Cardiac septum (tissue), 1 donor: Measurements from ENCODE around the gene EXOC2. TPM values are rescaled to one million over a fixed set of nuclear protein-coding genes. Genes with fewer than 3 reads are reported as not detected.
"Not testable (repeated sequence)": the region's sequence is repeated elsewhere in the genome, so short reads cannot be mapped to it uniquely, and the experiment has no call there.

Experiments used
- DNase-seq: peaks from one replicate; pipeline ENCODE4 v3.0.0-alpha.2; 2020; ENCODE audit warnings: low spot score
- intact Hi-C: fragments of 100-400 bp; cut with DNase I; formaldehyde crosslinking; loops from one replicate; pipeline ENCODE4 v1.14.0; 2022
- total RNA-seq: library from RNA; stranded (reverse); fragmentation: NEBNext Ultra II Directional; extraction: Animal tissue kit (Norgen Biotek cat#: 25700); gene quantifications from one replicate; pipeline ENCODE4 v1.2.1, GENCODE V29; 2021
- donor health status: DM: no; HTN: no; CAD: no.

The EXOC2 gene
- total RNA-seq, 1 donor from 2014 or later: 16.2 TPM

DNA sequence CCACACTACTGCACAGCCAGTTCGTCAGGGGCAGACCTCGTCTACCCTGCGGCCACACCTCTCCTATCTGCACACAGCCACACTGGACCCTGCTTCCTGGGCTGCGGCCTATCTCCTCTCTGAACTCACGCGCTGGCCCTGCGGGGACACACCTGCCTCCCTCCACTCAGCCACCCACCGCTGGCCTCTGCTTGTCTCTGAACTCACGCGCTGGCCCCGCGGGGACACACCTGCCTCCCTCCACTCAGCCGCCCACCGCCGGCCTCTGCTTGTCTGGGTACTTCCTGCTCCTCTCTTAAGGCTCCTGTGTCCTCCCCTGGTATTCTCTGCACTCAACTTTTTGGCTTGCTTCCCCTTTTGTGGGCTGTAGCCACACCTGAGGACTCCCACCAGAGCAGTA lies 88.4 kb downstream of the EXOC2 start:
- intact Hi-C loops: no loop called here
- no peak for DNase-seq

DNA sequence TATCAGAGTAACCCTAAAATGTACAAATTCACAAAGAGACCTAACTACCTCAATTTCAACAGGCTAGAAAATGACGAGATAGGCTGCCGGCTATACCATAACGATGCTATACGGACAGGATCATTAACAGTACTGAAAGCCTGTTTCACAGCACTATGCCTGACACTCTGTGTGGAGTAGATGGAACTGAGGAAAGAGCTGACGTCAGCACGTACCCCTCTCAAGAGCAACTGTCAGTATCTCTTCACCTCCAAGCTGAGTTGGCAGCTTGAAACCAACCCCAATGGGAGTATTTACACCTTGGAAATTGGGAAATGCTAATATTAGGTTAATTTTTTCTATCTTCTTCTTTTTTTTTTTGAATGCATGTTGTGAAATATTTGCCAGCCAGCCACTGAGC lies 89.7 kb downstream of the EXOC2 start:
- no peak for DNase-seq
- intact Hi-C loops: no loop called here

DNA sequence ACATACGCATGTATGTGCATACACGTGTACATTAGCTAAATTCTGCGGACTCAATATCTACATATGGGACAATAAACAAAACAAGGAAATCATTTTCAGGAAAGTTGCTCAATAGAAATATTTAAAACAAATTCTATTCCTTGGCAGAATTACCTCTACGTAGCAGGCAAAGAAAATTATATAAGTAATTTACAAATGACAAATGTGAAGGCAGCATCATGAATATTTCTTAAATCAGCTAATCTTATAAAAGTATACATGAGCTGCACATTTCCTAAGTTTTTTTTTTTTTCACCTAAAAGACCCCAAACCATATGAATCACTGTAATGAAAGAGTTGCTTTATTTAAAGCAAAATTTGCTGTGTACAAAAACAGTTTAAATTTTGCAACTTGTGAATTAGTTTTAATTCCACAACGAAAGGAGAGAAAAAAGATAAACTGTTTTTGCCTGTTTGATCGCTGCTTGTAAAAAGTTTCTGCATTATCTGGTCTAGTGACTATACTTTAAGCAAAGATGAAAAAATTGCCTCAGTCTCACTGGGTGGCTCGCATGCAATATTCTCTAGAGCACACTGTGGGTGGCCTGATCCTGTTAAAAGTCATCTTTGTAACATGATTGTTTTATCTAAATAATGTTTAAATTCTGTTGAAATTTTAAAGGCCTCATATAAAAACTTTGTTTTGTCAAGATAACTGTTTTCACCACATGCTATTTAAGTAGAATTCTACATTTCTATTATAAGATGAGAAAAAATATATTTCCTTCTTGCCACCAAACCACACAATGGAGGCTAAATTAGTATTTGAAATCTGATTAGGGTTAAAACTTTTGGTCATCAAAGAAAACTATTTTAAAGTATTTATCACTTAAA lies 93.1 kb downstream of the EXOC2 start:
- no peak for DNase-seq
- intact Hi-C loops: loop anchor here (10.0 kb wide), 3 partner anchors 125 to 795 kb away; no protein-coding TSS in a partner anchor

DNA sequence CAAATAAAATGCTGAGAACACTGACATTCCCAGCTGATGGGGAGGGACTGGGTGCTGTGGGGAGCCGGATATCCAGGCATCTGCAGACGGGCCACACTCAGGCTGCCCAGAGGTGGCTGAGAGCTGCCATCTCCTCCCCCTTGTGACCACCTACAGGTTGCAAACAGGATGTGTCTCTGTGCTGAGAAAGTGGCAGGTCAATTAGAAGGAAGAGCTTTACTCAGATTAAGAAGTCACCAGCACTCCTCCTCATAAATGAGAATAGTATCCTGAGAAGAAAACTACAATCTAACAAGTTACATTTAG lies 99.1 kb downstream of the EXOC2 start:
- intact Hi-C loops: loop anchor here (10.0 kb wide), 3 partner anchors 131 to 801 kb away; no protein-coding TSS in a partner anchor

DNA sequence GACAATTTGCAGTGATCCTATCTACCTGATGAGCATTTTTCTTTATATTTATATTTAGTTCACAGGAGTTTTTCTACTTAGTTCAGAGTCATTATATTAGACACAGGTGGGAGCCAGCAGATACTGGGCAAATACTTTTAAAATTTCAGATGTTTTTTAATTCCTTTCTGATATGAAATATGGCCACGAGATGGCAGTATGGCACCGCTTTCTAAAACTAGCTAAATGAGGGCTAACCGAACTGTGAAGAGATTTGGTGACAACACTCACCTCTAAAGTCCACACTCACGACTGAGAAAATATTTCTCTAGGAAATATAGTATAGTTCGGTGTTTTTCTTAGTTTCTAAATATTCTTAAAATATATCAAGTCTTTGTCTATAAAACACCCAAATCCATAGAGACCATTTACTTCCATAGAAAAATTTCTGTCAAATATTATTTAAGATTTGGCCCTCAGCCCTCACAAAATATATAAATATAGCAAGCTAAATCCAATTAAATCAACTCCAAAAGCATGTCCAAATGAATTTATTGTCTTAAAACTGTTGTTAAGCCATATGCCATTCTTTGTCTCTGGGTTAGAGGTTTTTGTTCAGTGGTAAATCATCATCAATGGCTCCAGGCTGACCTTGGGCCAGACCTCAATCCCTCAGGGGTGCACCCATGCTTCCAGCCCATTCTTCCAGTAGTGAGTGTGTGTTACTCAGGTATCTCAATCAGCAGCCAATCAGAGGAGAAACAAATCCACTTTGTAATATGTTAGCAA lies 99.6 kb downstream of the EXOC2 start:
- DNase-seq: no peak
- intact Hi-C loops: loop anchor here (10.0 kb wide), 3 partner anchors 131 to 801 kb away; no protein-coding TSS in a partner anchor

More for the DNA sequence above, 99.1 kb downstream of the EXOC2 start:
- no peak for DNase-seq

DNA sequence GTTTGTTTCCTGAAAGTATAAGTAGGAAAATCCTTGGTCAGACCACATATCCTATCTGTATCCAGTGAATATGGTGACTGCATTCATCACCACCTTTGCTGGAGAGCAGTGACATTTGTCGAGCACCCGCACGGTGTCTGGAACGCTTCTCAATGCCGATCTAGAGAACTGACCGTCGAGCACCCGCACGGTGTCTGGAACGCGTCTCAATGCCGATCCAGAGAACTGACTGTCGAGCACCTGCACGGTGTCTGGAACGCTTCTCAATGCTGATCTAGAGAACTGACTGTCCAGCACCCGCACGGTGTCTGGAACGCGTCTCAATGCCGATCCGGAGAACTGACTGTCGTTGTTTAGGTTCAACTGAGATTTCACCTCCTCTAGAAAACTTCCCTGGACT lies 103.8 kb downstream of the EXOC2 start:
- DNase-seq: no peak
- intact Hi-C loops: no loop called here

DNA sequence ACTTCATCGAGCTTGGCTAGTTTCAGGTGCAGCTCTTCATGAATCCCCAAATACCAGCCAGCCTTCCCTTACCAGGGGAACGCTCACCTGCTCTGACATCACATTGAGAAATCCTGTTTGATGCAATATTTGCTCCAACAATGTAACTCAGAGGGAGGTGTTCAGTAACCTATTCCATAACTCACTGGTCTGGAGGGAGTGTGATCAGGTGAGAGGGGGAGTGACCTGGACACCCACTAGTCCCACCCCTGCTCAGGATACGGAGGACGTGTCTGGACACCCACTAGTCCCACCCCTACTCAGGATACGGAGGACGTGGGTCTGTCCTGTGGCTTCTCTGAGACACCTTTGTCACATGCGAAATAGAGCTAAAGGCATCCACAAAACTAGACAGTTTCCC lies 106.4 kb downstream of the EXOC2 start:
- no peak for DNase-seq
- intact Hi-C loops: no loop called here

DNA sequence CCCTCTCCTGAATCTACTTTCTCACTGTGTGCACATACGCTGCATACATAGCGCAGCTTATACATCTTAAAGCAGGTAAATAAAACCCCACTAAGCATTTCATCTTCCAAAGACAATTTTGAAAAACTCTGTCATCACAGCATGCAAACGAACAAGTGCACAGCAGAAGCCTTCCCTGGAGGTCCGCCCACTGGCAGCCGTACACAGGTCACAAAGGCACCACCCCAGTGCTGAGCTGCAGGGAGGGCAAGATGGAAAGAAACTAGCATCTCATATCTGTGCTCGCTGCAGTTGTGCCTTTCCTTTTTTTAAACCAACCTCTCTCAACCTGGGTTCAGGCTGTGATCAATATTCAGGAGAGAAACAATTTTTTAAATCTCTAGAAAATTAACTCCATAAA lies 109.3 kb downstream of the EXOC2 start:
- intact Hi-C loops: no loop called here
- DNase-seq: no peak

DNA sequence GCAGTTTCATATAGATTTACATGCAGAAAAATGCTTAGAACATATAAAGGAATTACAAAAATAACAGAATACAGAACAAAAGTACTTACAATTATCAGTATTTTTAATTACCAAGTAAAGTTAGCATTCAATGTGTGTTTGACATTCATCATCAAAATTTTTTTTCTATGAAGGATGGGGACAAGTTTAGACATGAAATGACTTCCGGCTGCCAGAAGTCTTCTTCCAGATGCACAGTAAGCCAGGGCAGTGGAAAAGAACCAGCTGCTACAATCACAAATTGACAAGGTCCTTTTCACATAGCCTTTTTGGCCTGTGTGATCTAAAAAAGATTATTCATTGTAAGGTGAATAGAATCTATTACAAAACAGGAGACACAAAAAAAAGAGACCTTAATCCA lies 109.8 kb downstream of the EXOC2 start:
- intact Hi-C loops: no loop called here
- no peak for DNase-seq

DNA sequence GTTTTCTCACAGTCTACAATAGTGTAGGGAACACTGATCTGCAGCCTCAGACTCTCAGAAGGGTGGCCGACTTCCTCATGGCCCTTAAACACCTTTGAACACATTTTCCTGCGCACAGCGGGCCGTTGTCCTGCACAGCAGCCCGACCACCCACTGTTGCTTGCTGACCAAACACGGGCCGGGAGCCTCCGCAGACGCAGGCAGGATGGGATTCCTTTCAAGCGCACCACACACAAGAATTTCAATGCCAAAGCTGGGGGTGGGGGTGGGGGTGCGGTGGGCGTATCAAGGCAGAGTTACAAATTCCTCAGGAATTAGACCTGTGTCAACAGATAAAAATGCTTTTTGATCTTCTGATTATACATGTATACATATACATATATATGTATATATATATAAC lies 110.6 kb downstream of the EXOC2 start:
- intact Hi-C loops: no loop called here
- no peak for DNase-seq

DNA sequence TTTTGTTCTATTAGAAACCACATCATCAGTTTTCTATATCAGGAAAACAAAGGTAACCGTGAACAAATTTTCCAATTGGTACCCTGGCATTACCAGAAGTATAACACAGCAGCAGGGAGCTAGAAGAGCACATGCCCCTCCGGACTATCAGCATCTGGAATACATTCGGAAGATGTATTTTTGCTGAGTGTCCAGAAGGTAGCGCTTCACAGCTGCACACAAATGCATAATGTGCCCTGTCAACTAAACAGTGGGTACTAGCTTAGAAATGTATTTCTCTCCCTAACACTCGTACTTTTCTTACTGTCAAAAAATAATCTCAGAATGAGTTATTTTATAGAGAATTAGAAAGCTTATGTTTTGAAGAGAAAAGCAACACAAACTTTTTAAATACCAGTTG lies 113.6 kb downstream of the EXOC2 start:
- intact Hi-C loops: no loop called here
- DNase-seq: no peak

DNA sequence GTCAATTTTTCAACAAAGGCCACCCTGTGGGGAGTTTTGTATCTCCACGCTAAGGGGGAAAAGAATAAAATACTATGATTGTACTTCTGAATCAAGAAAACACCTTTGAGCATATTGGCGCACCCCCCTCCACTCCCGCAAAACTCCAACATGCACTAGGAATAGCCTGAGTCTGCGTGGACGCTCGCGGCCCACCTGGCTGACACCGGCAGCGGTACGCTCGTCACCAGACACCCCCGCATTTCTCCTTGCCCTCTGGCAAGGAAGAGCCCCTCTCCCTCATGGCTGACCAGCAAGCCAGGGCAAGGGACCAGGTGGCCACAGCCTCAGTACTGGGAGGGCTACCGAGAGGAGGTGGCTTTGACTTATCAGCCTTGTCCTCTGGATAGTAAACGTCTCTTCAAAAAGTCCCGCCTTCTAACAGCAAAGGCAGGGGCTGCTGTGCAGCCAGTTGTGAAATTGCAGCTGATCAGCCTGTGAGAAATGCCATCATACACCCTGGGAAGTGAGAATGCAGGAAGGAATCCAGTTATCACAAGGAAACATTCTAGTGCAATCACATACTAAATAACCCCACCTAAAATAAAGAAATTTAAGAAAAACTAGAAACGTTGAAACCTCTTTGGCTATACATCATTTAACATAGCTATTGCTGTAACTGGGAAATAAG lies 120.2 kb downstream of the EXOC2 start:
- DNase-seq: no peak
- intact Hi-C loops: no loop called here

DNA sequence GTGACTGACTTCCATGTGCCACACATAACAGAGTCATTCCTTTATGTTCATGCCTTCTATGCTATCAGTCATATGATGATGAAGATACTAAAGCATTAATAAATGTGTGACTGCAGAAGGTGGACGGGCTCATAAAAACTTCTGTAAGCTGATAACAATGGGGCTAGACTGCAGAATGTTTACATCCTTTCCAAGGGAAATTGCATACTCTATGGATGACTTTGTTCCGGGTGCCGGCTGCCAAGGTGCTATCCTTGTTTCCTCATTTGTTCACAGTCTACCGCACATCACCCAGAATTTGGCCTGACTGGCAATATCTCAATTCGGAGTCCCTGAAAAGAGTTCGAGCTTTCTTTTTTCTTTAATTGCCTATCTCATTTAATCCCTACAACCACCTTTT lies 121.0 kb downstream of the EXOC2 start:
- no peak for DNase-seq
- intact Hi-C loops: no loop called here

DNA sequence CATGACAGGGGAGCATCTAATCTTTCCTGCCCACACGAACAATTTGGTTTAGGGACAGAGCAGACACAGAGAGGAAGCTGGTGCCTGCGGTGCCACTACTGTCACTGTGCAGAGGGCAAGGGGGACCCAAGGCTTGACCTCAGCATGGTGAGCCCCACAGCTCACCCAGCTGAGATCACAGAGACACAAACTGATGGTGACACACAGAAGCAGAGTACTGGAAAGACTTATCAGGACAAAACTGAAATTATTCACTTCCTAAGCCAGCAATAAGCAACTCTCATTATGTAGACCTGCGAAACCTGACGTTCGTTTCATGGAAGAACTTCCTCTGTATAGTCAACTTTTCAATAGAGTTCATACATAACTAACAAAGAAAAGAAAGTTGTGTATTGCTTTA lies 122.1 kb downstream of the EXOC2 start:
- intact Hi-C loops: no loop called here
- DNase-seq: no peak

DNA sequence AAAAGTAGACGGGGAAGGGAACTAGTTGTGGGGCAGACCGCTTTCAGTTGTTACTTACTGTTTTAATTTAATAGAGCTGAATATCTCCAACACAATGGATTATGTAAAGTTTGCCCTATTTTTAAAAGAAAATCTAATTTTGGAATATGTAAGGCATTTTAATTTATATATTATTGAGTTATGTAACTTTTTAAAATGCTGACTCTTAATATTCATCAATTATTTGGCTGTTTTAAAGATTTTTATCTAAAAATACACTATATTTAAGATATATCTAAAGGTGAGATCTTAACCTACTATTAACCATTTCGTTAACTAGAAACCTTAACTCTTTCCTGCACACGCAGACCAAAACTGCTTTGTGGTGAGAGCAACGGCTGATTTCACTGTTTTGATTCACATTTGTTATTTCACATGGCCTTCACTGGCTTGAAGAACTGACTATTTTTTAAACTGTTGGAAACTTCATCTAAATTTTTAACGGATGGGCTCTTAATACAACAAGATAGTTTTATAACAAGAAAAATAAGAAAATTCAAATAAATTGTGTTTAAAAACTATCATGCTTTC lies 123.9 kb downstream of the EXOC2 start:
- DNase-seq: no peak
- intact Hi-C loops: no loop called here

DNA sequence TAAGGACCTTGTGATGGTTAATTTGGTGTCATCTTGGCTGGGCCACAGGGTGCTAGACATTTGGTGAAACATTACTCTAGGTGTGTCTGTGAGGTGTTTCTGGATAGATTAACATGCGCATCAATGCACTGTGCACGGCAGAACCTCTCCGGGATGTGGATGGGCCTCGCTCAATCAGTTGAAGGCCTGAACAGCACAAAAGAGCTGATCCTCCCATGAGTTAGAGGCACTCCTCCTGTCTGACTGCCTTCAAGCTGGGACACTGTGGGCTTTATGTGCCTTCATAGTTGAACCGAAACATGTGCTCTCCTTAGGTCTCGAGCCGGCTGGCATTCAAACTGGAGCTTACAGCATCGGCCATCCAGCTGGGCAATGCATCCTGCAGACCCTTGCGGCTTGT lies 124.9 kb downstream of the EXOC2 start:
- intact Hi-C loops: no loop called here
- no peak for DNase-seq

DNA sequence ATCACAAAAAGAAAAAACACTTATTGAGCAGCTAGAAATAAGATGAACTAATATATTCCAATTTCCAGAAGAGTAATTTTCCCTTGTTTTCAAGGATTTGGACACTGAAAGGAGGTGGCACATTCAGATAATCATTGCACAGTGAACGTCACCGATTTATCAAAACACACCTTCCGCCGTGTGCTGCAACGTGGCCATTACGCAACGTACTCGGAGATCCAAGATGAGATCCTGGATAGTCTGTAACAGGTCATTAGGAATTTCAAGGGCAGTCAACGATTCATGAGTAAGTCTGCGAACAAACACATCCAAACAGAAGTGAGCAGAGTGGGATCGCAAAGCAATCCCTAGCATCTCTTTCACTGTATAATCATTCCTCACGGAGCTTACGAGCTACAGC lies 129.1 kb downstream of the EXOC2 start:
- no peak for DNase-seq
- intact Hi-C loops: no loop called here

DNA sequence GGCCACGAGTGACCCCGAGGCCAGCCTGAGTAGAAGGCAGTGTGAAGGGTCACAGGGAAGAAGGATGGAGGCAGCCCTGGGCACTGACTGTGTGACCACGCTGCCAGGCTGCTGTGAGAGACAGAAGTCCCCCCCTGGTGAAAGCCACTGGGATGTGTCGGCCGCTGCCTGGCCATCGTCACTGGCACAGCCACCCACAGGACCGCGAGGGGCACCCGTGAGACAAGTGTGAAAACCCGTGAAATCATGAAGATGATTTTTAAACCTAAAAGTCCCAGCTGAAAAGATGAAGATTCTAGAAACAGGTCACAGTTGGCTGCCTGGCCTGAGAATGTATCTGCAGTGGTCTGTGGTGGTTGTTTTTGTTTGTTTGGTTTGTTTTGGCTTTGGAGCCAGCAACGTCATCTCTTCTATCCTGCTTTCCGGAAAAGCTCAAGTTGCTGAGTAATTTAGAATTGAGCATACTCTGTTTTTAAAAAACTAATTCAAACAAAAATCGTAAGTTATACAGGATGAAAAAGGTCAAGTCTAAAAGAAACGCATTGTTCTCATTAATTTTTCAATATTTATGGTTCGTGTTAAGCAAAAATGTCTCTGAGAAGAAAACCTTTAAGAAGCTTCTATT lies 130.8 kb downstream of the EXOC2 start:
- intact Hi-C loops: no loop called here
- DNase-seq: no peak

DNA sequence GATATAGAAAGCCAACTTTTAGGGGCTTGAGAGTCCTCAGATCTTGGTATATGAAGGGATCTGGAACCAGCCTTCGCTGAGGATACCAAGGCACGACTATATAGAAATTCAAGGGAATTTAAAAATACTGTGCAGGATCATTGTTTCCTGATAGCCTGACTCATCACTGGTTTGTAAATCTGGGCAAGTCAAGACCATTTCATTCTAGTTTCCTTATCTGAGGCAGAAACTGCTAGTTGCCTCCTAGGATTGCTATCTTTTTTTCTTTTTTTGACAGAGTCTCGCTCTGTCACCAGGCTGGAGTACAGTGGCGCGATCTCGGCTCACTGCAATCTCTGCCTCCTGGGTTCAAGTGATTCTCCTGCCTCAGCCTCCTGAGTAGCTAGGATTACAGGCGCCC lies 131.6 kb downstream of the EXOC2 start:
- DNase-seq, intact Hi-C loops: not testable (repeated sequence)

DNA sequence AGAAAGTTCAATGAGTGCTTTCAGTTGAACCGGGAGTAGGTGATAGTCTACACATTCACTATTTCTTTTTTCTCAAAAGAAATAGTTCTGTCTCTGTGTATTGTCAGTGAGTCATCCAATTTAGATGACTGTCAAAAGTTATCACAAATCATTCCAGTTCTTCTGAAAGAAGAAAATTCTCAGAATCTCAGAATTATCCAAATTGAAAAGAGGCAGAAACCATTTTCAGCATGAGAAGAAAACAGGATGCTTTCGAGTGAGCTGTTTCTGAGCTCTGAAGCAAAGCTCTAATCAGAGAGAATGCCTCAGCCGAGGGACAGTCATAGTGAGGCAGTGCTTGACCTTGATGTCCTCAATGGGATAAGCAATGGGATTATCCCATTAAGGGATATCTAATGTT lies 134.0 kb downstream of the EXOC2 start:
- no peak for DNase-seq
- intact Hi-C loops: no loop called here
